NCI-H446 (cell line): ENCODE data around the gene SMIM41.

Source experiments
- DNase-seq, 2 experiments: peaks; one replicate each; lab custom pipeline; 2025; lab: John Stamatoyannopoulos, UW

The SMIM41 gene

DNA sequence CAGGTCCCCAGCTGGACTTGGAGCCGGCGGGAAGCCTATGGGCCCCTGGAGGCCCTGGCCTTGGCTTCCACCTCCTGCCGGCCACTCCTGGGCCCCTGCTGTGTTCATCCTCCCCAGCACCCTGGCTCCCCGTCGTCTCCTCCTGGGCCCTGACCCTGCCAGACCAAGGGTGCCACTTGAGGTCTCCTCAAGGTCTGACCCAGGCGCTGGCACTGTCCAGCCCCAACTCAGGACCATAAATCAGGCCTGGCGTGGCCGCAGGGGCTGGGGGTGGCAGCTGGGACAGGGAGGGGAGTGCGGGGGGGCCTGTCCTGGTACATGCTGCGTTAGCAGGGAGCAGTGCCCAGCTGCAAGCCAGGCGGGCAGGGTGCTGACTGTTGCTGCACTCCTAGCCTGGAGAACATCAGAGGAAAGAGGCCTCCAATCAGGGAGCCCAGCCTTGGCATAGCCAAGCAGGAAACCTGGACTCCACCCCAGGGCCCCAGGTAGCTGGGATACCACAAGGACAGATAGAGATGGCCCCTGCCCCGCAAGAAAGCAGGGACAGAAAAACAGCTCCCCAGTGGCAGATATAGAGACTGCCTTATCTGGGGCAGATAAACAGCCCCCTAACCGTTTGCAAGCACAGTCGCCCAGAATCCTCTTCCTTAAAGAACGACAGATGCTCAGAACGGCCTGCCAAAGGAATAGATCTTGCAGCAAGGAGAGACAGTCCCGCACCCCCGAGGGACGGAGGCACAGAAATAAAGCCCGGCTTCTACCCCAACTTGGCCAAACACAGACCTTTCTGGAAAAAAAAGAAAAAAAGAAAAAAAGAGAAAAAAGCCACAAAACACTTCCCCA, 16.2 kb upstream of the SMIM41 start:
- peak in 1 of 2 experiments; percentile 11 for DNase-seq

GRCh38 chr12:52063981-52064649, 15.4 kb upstream of the SMIM41 start:
- DNase-seq, result no peak

GRCh38 chr12:52066346-52067080, 13.0 kb upstream of the SMIM41 start:
- DNase-seq, result no peak

GRCh38 chr12:52067081-52067374, 12.5 kb upstream of the SMIM41 start:
- no peak for DNase-seq

- peak; percentile 88 to 93 for DNase-seq
Measured at GRCh38 chr12:52069327-52070184, 9.9 kb upstream of the SMIM41 start, which contains the start of gene ATG101. Gene ATG101, plus strand, starts transcription at chr12:52069978. Its CDS starts 3,673 bp downstream, at chr12:52073651.

- no peak for DNase-seq
Measured at GRCh38 chr12:52070185-52070925, 9.1 kb upstream of the SMIM41 start.

- DNase-seq, result no peak
Measured at GRCh38 chr12:52073531-52074381, 5.7 kb upstream of the SMIM41 start.

GRCh38 chr12:52074971-52075724, 4.4 kb upstream of the SMIM41 start:
- no peak for DNase-seq

DNA sequence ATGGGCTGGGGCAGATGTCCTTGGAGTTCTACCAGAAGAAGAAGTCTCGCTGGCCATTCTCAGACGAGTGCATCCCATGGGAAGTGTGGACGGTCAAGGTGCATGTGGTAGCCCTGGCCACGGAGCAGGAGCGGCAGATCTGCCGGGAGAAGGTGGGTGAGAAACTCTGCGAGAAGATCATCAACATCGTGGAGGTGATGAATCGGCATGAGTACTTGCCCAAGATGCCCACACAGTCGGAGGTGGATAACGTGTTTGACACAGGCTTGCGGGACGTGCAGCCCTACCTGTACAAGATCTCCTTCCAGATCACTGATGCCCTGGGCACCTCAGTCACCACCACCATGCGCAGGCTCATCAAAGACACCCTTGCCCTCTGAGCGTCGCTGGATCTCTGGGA, 2.7 kb upstream of the SMIM41 start:
- DNase-seq, result no peak

DNA sequence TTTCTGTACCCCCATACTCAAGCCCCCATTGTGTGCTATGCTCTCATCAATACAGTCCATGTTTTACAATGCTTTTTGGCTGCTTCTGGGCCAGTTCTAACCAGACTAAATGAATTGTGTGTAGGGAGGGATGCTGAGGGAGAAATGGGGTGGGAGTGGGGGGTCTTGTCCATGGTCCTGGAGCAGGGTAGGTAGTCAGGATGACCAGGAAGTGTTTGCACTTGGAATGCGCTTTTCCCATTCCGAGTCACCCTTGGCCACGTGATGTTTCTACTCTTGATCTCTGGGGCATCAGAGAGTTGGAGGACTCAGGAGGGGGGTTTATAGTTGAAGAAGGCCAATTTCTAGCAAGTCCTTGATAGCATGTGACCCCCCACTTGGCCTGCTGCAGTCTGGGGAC, 1.2 kb upstream of the SMIM41 start:
- no peak for DNase-seq

DNA sequence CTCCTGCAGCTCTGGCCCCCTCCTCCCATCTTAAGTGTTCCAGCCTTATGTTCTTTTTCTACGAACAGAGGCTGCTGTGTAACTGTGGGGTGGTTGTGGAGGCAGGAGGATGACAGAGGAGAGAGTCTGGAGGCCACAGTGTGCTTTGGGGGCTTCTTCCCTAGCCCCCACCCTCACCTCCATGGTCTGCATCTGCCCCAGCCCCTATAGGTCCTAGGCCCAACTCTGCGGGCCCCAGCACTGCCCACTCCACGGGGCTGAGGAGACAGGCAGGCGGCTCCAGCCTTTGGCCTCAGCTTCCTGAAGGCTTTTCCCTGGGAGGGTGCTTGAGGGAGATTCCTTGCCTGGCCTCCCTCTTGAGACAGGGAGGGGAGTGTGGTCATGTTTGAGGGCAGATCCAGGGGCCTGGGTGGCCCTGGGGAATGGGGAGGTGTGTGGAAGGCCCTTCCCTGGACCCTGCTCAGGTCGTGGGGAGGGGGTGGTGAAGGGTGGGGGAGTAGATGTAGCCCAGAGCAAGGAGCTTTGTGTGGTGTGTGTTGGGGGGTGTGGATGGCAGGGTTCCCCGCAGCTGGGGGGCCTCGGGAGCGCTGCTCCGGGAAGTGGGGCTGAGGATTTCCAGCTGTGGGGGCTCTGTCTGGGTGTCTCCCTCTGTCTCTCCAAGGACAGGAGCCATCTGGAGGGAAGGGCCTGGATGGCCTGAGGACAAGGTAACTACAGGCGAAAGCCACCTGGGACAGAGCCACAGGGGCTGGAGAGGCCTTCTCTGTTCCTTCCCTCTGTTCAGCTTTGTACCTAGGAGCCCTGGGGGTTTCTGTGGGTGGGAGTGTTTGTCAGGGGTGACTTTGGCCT, 1.1 kb downstream of the SMIM41 start:
- DNase-seq, result no peak

GRCh38 chr12:52081263-52081733, 1.8 kb downstream of the SMIM41 start:
- no peak for DNase-seq

GRCh38 chr12:52082026-52082668, 2.6 kb downstream of the SMIM41 start:
- no peak for DNase-seq

DNA sequence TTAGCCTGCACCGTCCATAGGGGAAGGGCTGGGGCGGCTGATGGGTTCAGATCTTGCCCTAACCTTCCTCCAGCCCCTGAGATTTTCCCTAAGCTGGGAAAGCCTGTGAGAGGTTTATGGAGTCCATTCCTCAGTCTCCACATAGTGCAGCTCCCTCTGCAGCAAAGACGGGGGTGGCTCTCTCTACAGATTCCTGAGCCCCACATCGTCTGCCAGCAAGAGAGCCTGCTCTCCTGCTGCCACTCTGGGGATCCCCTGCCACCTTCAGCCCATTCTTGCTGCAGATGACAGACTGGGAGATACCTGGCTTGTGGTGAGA, 3.1 kb downstream of the SMIM41 start:
- DNase-seq, result no peak

GRCh38 chr12:52082988-52083637, 3.6 kb downstream of the SMIM41 start:
- peak in 1 of 2 experiments; percentile 56 for DNase-seq

DNA sequence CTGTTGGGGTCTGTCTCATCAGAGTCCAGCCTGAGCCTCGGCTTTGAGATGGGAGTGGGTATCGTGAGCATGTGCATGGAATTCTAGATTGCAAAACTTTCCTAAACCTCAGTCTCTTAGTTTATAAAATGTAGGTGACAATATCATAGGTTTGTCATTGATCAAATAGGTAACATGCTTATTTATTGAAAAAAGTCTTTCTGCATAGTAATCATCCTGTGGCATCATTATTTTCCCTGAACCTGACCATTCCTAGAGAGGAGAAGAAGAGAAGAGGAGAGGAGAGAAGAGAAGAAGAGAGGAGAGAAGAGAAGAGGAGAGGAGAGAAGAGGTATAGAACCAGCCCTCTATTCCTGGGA, 4.1 kb downstream of the SMIM41 start:
- DNase-seq, result no peak

DNA sequence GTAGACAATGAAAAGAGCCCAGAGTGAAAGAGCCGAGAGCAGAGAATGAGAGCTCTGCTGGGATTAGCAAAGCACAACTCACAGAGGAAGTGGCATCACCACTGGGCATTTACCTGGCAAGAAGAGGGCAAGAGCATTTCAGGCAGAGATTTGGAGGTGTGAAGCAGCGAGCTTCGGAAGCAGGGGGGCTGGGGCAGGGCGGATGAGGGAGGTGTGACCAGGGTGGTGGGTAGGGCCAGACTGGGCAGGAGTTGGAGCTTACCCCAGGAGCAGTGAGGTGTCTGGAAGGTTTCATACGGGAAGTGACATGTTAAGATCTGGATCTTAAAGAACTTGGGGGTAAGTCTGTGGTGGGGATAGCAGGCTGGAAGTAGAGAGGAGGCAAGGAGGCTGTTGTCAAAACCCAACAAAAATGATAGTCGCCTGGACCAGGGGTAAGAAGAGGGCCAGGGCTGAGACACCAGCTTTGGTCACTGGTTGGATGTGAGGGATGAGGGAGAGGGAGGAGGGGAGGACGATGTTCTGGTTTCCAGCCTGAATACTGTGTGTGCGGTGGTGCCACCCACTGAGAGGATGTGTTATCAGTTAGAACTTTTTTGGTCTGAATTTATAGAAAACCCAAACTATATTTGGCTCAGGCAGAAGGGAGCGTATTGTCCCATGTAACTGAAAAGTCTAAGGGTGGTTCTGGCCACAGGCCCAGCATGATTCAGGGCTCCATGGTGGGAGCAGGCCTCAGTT, 5.2 kb downstream of the SMIM41 start:
- no peak for DNase-seq
